ENCODE measurements around the gene CETN1.

DNA sequence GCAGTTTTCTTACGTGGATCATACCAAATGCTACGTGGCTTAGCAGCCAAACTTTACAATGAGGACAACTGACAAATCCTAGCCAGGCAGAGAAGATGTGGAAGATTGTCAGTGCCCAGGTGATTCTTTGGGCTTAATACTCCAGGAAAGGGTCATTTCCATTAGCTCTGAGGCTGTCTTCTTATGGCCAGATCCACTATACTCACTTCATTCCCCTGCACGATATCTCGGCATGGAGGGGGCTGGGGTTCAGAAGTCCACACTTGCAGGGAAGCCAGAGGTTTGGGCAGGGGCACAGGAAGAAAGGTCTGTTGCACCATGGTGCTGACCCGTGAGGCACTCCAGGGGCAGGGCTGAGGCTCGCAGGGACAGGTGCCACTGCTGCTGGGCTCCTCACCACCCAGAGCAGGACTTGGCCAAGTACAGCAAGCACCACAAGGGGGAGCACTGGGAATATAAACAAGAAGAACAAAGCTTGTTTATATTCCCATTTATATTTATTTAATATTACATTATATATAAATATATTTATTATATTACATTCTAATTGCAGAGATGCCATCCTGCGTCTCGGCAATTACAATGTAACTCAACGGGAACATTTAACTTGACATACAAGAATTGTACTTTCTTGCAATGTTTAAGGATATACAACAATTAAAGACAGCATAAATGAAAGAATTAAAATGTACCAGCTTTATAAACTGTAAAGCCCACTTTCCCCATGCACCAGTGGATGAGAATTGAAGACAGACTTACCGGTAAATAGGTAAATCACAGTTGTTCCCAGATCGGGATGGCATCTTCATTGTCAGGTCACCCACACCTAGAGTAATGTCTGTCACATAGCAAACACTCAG lies 43.8 kb downstream of the CETN1 start:
- TF ChIP-seq, protein P1, sequence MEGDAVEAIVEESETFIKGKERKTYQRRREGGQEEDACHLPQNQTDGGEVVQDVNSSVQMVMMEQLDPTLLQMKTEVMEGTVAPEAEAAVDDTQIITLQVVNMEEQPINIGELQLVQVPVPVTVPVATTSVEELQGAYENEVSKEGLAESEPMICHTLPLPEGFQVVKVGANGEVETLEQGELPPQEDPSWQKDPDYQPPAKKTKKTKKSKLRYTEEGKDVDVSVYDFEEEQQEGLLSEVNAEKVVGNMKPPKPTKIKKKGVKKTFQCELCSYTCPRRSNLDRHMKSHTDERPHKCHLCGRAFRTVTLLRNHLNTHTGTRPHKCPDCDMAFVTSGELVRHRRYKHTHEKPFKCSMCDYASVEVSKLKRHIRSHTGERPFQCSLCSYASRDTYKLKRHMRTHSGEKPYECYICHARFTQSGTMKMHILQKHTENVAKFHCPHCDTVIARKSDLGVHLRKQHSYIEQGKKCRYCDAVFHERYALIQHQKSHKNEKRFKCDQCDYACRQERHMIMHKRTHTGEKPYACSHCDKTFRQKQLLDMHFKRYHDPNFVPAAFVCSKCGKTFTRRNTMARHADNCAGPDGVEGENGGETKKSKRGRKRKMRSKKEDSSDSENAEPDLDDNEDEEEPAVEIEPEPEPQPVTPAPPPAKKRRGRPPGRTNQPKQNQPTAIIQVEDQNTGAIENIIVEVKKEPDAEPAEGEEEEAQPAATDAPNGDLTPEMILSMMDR (IDR thresholded peaks at IDR 0.05): peak; percentile 36; the same call in 1 of the 2 replicates
- TF ChIP-seq ZNF416 (CRISPR knock-in tag; IDR thresholded peaks at IDR 0.05) (no peak), SP1 (CRISPR knock-in tag; conservative IDR thresholded peaks at IDR 0.05) (no peak)
- TF ChIP-seq, protein P2, sequence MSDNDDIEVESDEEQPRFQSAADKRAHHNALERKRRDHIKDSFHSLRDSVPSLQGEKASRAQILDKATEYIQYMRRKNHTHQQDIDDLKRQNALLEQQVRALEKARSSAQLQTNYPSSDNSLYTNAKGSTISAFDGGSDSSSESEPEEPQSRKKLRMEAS (CRISPR knock-in tag; IDR thresholded peaks at IDR 0.05): no peak

All from WTC11 (cell line).